Medulla oblongata (tissue), 1 donor: ENCODE measurements around the gene PUS3.
A peak's percentile ranks its signal among the peaks of the same experiment; 100 is the strongest.
"Not testable (repeated sequence)": the region's sequence is repeated elsewhere in the genome, so short reads cannot be mapped to it uniquely, and the experiment has no call there.

Experiments
- DNase-seq: peaks from one replicate; pipeline ENCODE4 v3.0.0-alpha.2; 2015; ENCODE audit errors: extremely low spot score

Gene PUS3

DNA sequence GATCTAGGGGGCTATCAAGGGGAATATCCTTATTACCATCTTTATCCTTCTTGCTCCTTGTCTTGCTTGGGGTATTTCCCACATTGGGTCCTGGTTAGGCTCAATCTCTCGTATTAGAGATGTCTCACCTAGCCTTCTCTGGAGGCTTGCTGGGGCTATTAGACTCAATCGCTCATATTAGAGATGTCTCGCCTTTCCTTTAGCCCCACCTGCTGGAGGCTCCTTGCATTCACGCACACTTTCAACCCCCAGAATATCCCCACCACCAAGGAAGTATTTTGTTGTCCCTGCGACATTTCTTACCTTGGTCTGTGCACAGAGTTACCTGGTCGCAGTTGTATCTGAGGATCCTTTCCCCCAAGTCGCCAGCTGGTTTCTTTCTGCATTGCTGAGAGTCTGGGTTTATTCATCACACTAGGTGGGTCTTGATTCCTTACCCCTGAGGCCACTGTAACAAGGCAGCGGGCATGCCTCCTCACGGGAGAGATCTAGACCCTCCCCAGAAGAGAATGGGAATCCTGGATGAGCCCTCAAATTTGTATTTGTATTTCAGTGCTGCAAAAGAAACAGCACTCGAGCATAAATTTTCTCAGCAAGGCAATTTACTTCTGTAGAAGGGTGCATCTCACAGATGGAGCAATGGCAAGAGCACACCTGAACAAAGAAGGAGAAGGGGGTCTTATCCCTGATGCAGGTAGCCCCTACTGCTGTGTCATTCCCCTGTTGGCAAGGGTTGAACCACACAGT is 31.4 kb downstream of the PUS3 start:
- peak; percentile 22 for DNase-seq

DNA sequence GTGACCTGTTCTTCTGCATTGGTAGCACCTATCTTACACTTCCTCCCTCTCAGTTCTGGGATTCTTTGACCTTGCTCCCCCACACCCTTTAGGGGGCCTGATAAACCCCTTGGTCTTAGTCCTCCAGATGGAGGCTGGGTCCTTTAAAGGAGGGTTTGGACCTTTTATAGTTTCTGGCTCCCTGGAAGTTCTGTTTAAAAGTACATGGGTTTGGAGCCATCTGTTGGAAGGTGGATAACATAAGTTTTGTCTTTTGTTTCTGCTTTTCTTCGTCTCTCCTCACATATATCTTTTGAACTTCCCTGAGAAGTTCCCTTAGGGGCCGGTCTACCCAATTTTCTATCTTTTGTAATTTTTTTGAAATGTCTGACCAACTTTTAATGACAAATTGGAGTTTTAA is 33.5 kb downstream of the PUS3 start:
- DNase-seq, result no peak

- DNase-seq, result not testable (repeated sequence)
Observed at GRCh38 chr11:125865354-125865753, 37.7 kb downstream of the PUS3 start.

DNA sequence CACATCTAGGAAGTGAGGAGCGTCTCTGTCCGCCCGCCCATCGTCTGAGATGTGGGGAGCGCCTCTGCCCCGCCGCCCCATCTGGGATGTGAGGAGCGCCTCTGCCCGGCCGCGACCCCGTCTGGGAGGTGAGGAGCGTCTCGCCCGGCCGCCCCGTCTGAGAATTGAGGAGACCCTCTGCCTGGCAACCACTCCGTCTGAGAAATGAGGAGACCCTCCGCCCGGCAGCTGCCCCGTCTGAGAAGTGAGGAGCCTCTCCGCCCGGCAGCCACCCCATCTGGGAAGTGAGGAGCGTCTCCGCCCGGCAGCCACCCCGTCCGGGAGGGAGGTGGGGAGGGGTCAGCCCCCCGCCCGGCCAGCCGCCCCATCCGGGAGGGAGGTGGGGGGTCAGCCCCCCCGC is 40.2 kb downstream of the PUS3 start:
- DNase-seq, result not testable (repeated sequence)

DNA sequence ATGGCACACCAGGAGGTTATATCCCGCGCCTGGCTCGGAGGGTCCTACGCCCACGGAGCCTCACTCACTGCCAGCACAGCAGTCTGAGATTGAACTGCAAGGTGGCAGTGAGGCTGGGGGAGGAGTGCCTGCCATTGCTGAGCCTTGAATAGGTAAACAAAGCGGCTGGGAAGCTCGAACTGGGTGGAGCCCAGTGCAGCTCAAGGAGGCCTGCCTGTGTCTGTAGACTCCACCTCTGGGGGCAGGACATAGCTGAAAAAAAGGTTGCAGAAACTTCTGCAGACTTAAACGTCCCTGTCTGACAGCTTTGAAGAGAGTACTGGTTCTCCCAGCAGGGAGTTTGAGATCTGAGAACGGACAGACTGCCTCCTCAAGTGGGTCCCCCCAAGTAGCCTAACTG is 45.3 kb downstream of the PUS3 start:
- not testable (repeated sequence) for DNase-seq

- no peak for DNase-seq
Observed at GRCh38 chr11:125846188-125846587, 56.8 kb downstream of the PUS3 start.
